NCI-H1694 treated with DMSO at 0.1 percent for 48 hours (cell line): ENCODE measurements around the gene SRGAP3.
A peak's percentile ranks its signal among the peaks of the same experiment; 100 is the strongest.

Experiments used
- DNase-seq: peaks from one replicate; lab custom pipeline; 2025; lab: John Stamatoyannopoulos, UW

The SRGAP3 gene

GRCh38 chr3:9172851-9173321 is 76.6 kb downstream of the SRGAP3 start:
- peak; percentile 2 for DNase-seq

- no peak for DNase-seq
Measured at GRCh38 chr3:9170851-9171160, 78.6 kb downstream of the SRGAP3 start.

GRCh38 chr3:9169956-9170850 is 79.2 kb downstream of the SRGAP3 start:
- DNase-seq: no peak

GRCh38 chr3:9169326-9169725 is 80.1 kb downstream of the SRGAP3 start:
- no peak for DNase-seq

- no peak for DNase-seq
Measured at GRCh38 chr3:9168241-9168741, 81.2 kb downstream of the SRGAP3 start.

GRCh38 chr3:9167222-9167621 is 82.2 kb downstream of the SRGAP3 start:
- no peak for DNase-seq

- no peak for DNase-seq
Measured at GRCh38 chr3:9165421-9165820, 84.0 kb downstream of the SRGAP3 start.

- DNase-seq: no peak
Measured at GRCh38 chr3:9163289-9163688, 86.2 kb downstream of the SRGAP3 start.

- DNase-seq: no peak
Measured at GRCh38 chr3:9161811-9162210, 87.6 kb downstream of the SRGAP3 start.

GRCh38 chr3:9161298-9161697 is 88.1 kb downstream of the SRGAP3 start:
- DNase-seq: no peak

GRCh38 chr3:9158865-9159630 is 90.4 kb downstream of the SRGAP3 start:
- DNase-seq: no peak

- no peak for DNase-seq
Measured at GRCh38 chr3:9157651-9158362, 91.6 kb downstream of the SRGAP3 start.

GRCh38 chr3:9156604-9157003 is 92.8 kb downstream of the SRGAP3 start:
- DNase-seq: no peak

GRCh38 chr3:9155028-9155427 is 94.4 kb downstream of the SRGAP3 start:
- DNase-seq: no peak

- DNase-seq: no peak
Measured at GRCh38 chr3:9153904-9154619, 95.4 kb downstream of the SRGAP3 start.

GRCh38 chr3:9151240-9151639 is 98.2 kb downstream of the SRGAP3 start:
- no peak for DNase-seq

- no peak for DNase-seq
Measured at GRCh38 chr3:9149566-9149965, 99.9 kb downstream of the SRGAP3 start.

- DNase-seq: no peak
Measured at GRCh38 chr3:9147896-9148266, 101.6 kb downstream of the SRGAP3 start.

- DNase-seq: no peak
Measured at GRCh38 chr3:9147215-9147895, 102.1 kb downstream of the SRGAP3 start.

- no peak for DNase-seq
Measured at GRCh38 chr3:9146367-9147071, 102.9 kb downstream of the SRGAP3 start.

GRCh38 chr3:9143184-9143583 is 106.3 kb downstream of the SRGAP3 start:
- DNase-seq: no peak
